NCI-H1930 (cell line): Measurements from ENCODE around the gene HDAC9.

Source experiments
- DNase-seq, 2 experiments: peaks; one replicate each; lab custom pipeline; 2025; lab: John Stamatoyannopoulos, UW

Gene HDAC9

GRCh38 chr7:18845700-18846099, 350.2 kb downstream of the HDAC9 start:
- no peak for DNase-seq

DNA sequence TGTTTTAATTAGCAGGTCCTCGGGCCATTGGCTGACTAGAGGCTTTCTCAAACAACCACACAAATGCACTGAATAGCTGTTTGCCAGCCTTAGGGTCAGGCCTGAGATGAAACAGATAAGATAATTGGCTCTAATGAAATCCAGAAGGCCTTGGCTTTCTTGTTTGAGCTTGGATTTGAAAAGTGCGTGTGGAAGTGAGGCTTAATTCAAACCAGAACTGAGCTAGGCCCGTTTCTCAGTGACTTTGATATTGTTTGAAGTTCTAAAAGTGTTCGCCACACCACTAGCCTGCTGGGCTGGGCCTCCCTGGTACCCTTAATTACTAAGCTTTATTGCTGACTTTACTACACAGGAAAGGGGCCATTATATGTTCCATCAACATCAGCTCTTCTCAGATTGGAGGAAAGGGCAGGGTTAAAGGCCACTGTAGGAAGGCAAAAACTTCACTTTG, 351.2 kb downstream of the HDAC9 start:
- DNase-seq = no peak

DNA sequence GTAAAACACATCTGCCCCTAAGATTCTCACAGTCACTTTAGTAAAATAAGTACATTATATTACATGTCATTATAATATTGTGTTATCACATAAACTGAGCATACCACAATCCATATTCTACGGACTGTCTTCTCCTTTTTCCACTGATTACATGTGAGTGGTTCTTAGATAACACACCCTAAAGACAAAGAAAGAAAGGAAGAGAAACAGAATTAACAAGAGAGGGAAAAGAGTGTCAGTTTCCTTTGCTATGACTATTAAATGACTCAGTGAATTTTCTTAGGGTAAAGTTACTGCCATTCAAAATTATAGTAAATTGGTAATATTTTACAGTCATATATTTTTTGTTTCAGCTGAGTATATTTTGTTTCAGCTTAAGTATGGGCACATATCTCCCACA, 353.6 kb downstream of the HDAC9 start:
- no peak for DNase-seq

DNA sequence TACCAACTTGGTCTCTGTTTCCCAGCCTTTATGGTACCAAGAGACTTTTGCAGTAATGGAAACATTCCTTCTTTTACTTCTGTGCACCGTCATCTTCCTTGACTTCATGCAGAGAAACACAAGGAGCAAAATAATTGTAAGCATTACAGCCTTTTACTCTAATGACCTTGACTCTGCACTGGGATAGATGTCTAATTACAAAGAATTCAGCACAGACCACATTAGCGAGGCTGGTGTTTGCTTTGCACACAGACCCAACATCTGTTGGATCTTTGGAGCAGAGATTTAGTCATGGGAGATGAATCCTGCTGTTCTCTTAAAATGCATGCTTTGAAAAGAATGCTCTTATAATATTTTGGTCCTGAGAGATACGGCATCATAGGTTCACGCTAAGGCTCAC, 360.2 kb downstream of the HDAC9 start:
- DNase-seq = no peak

DNA sequence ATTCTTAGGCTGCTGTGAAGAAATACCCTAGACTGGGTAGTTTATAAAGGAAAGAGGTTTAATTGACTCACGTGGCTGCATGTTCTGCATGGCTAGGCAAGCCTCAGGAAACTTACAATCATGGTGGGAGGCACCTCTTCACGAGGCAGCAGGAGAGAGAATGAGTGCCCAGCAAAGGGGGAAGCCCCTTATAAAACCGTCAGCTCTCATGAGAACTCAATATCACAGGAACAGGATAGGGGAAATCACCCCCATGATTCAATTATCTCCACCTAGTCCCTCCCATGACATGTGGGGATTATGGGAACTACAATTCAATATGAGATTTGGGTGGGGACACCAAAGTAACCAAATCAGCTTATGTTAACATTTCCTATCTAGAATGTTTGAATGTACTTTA, 362.7 kb downstream of the HDAC9 start:
- no peak for DNase-seq

DNA sequence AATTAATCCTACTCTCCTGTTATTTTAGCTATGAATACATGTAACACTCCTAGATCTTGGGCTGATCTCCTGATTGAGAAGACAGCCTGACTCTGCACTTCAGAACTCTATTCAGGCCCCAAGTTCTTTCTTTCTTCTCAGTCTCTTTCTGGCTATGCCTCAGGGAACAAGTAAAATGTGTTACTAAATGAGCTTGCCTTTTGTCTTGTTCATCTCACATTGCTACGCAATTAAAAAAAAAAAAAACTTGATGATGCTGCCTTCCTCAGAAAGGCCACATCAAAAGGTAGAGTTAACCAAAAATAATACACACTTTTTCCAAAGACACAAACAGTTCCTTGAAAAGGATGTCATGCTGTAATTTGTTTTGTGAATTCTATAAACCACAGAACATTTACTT, 363.8 kb downstream of the HDAC9 start:
- DNase-seq = no peak

- no peak for DNase-seq
Observed at GRCh38 chr7:18860221-18860620, 364.7 kb downstream of the HDAC9 start.

GRCh38 chr7:18861514-18862118, 366.1 kb downstream of the HDAC9 start:
- DNase-seq = no peak

DNA sequence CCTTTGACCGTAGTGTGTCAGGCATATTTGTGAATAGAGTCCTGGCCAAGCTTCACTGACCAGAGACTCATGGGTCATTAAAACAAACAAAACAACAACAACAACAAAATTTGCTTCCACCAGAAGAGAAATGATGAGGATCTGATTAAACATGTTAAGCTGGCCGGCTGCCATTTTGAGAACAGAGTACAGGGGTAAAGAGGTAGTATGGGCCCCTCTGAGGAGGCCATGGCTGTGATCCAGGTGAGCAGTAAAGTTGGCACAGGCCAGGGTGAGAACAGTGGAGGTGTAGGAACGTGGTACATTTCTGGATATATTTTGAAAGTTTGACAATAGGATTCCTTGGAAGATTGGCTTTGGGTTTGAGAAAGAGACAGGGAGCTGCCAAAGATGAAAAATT, 369.4 kb downstream of the HDAC9 start:
- DNase-seq = no peak

DNA sequence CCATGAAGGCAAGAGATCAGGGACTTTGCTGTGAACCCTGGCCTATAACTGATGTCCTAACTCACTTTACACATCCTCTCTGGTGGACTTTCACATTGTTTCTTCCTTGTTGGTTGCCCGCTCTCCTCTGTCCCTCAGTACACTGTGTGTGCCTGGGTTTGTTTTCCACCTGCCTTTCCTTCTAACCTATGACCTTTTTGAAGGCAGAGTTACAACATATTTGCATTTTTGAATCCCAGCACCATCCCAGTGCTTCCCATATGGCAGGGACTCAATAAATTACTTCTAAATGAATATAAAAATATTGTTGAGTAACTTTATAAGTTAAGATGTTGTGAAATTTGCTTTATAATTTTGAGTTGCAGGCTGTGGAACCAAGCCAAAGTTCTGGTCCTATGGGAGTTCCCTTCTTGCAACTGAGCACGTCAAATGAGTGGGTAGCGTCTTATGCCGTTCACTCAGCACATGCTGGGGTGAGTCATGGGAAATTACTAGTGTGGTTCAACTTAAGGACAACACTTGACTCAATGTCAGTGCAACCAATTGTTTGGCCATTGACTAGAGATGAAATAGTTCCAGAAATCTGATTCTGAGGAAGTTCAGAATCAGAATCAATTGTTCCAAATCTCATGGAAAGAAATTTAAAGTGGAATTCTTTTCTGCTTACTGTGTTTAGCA, 370.9 kb downstream of the HDAC9 start:
- DNase-seq = no peak

DNA sequence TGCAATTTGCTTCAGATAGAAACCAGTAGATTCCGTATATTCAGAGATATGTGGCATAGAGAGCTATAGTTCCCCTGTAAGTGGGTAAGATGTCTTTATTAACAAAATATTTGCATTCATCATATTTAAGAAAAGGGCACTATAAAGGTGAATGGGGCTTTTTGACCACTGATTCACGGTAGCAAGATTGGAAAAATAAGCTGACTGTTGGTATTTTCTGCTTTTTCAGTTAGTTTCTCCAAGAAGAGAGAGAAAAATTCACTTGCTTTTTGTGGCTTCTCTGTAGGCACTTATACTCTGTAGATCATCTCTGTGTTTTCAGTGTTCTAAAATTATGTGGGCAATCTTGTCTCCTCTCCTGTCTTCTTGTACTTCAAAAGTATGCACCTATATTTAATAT, 376.8 kb downstream of the HDAC9 start:
- DNase-seq = no peak

DNA sequence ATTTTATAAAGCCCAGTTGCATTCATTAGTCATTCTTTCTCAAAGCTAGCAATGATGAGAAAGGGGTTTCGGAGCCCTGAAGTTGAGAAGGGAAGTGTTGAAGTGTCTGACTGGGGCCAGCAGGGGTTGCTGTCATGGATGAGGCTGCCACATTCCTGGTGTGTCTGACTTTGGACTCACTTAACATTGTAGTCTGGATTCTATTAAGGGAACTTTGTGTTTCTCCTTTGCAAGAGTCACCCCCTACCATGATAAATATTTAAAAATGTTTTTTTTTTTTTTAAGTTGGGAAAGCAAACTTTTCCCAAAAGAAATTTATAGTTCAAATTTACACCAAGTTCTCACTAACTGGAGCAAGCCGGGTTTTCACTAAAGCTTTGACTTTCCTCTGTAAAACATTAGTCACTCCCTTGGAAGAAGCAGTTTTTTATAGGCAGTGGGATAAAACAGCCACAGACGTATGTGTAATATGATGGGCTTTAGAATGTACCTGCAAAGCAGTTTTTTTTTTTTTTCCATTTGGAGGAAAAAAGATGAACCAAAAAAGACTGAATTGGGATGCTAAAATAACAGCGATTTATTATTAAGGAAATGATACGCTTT, 378.3 kb downstream of the HDAC9 start:
- no peak for DNase-seq

- no peak for DNase-seq
Observed at GRCh38 chr7:18874880-18875279, 379.3 kb downstream of the HDAC9 start.

- DNase-seq = no peak
Observed at GRCh38 chr7:18877874-18878273, 382.3 kb downstream of the HDAC9 start.

GRCh38 chr7:18886832-18887231, 391.3 kb downstream of the HDAC9 start:
- no peak for DNase-seq

DNA sequence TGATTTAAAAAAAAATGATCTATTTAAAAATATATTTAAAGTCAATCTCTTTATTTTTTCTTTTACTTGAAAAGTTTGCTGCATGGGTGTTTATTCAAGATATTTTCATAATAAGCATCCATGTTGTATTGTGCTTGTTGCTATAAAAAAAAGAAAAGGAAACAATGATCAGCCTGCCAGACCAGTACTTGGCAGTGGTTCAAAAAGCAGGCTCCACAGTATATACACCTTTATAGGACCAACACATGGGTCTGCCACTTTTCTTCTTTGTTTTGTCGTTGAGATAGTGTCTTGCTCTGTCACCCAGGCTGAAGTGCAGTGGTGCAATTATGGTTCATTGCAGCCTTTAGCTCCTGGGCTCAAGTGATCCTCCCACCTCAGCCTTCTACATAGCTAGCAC, 393.9 kb downstream of the HDAC9 start:
- DNase-seq = no peak

DNA sequence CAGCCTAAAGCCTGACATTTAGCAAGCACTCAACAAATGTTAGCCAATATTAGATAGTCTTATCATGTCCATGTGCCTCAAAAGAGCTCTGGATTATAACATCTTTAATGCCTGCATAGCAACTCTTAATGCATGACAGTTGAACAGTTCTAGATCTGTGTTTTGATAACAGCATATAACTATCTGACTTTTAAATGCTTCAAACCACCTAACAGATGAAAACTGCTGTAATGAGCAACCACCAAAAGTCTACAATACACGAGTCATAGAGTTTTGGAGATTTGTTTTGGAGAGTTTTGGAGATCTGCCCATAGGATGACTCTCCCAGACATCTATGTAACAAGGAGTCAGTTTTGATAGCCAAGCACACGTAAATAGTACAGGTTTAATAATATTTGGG, 394.6 kb downstream of the HDAC9 start:
- DNase-seq = no peak

DNA sequence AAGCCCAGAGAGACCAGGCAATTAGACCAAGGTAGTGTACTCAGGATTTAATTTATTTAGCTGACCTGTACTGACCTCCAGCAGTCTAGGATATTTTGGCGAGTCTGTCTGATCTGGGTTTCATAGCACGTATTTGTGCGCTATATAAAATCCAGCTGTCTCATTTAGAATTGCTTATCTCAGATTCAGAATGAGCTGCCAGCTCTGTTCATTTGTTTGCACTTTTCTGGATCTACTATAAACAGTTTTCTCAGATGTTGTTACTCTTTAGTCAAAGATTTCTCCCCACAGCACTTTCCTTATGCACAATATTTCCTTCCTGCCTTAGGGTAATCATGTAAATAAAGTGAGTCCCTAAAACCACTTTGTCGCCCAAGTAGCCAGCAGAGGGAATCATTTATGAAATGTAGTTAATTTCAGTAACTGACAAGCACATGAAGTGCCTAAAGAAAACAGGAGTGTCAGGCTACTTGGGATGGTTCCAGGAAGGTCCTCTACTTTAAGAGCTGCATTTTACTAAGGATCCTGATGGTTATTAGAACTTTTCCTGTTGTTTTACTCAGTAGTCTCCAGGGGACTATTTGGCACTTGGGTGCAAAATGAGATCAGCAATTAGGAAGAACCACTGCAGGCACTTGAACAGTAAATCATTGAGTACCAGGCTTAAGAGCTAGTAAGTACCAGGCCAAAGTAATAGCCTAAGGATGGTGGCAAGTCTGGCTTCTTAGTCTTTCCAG, 395.5 kb downstream of the HDAC9 start:
- DNase-seq = no peak

DNA sequence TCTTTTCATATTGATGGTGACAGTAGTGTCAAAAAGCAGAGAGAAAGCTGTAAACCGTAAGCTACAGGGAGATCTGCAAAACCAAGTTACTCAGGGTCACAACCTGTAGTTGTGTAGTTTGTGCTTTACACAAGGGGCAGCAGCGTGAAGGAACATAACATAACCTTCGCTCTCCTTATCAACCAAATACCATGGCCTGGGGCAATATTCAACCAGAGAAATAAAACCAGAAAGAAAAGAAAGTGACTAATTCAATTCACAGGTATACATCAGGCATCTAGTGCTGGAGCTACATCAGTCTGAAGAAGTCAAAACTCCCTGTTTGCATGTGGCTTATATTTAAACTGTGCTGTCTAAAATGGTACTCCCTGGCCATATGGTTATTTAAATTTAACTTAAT, 397.6 kb downstream of the HDAC9 start:
- no peak for DNase-seq

DNA sequence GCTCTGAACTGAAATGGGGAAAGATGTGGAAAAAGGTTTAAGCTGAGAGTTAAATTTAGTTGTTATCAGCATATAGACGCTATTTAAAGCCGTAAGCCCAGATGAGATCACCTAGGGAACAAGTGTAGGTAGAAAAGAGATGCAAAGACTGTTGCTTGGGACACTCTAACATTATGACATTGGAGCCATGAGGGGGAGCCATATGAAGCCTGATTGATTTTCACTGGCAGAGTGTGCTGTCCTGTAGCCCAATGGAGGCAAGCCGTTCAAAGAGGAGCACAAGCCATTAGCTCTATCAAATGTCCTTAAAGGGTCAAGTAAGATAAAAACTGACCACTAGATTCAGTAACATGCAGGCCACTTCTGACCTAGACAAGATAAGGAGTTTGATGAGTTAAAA, 398.6 kb downstream of the HDAC9 start:
- DNase-seq = no peak

DNA sequence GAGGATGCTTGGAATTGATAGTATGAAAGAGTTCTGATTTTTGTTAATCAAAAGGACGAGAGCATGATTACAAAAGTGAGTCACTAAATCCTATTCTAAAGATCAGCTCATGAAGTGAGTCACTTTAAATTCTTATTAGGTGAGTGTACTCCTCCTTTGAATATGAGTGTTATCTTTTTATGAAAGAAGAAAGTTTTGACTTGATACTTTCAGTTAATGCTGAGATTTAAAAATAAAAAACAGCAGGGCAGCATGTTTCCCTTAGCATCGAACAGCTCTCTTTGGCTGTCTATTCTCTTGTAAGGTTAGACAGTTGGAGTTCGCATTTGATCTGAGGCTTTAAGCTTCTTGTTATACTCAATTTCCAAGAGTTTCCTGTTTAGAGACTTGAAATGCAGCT, 399.9 kb downstream of the HDAC9 start:
- DNase-seq = no peak

DNA sequence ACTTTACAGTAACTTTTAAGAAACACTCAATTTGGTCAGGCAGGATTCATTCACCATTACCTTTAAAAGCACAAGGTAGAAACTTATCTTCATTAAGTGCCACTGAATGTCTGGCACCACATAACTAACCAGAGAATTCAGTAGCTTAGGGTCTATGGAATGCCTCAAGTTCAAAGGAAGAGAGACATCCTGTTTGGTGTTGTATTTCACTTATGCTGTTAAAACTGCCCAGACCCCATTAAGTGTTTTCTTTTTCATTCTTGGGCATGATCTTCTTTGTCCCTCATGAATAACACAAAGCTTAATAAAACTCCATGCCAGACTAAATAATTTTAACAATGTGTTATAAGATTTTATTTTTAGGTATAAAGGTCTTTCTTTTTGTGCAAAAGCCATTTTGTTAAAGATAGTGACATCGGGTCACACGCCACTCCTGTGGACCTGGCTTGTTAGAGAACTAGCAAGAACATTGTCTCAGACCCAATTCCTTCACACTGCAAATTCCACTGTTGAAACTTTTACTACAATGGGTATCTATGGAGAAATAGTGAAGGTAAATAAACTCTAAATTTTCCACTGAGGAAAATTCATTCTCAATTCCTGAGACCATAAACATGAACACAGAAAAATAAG, 400.9 kb downstream of the HDAC9 start:
- no peak for DNase-seq

- DNase-seq = no peak
Observed at GRCh38 chr7:18900236-18900635, 404.7 kb downstream of the HDAC9 start.
